ENCODE results near the gene CRLF1. TPM values are rescaled to one million over a fixed set of nuclear protein-coding genes. Genes with fewer than 3 reads are reported as not detected.

CRLF1 gene
- polyA plus RNA-seq, 3 donors = 0.19 TPM; not detected in 2

- intact Hi-C loops (cut with micrococcal nuclease) = no loop called here
- peaks cover 2 to 18% (median 4%) of the 10 kb centered on the region in 7 donors for H3K9me3 Mint-ChIP-seq
- no peak overlapping the region for H3K27ac Mint-ChIP-seq
- no peak overlapping the region for H2AFZ ChIP-seq (ENCODE audit: insufficient read depth, low read depth, low read length, poor library complexity, severe bottlenecking)
- H3K9ac ChIP-seq (ENCODE audit: insufficient read depth, low read length, poor library complexity, severe bottlenecking) = no peak overlapping the region
- H3K4me3 ChIP-seq (replicated peaks in 1 of 3; ENCODE audit: low read depth in 2 of 3, low read length in 3 of 3) = no peak overlapping the region
- 98% methylated on average over 7 of the region's 13 CpGs for WGBS (ENCODE audit: insufficient coverage)
- H4K20me1 ChIP-seq (ENCODE audit: insufficient read depth, low read length) = no peaks in the 10 kb centered on the region
- H3K36me3 Mint-ChIP-seq = no peaks in the 10 kb centered on the region
- no peak overlapping the region for H3K4me2 ChIP-seq (replicated peaks; ENCODE audit: extremely low read depth, low read length, poor library complexity, severe bottlenecking)
- H3K4me1 ChIP-seq (ENCODE audit: control insufficient read depth in 1 of 2, insufficient read depth in 2 of 2, low read length in 2 of 2) = no peaks in the 10 kb centered on the region
- no peak overlapping the region for H3K27ac ChIP-seq (ENCODE audit: low read depth in 1 of 2, low read length in 2 of 2)
- H3K9me3 ChIP-seq (replicated peaks in 1 of 2; ENCODE audit: control insufficient read depth in 1 of 2, insufficient read depth in 1 of 2, low read length in 2 of 2) = peaks cover 6 to 8% of the 10 kb centered on the region in 2 donors
- H3K27me3 ChIP-seq (ENCODE audit: control insufficient read depth in 2 of 2, insufficient read depth in 2 of 2, low read length in 2 of 2) = peaks cover 16 to 46% of the 10 kb centered on the region in 2 donors
- no peak overlapping the region for H3K4me3 Mint-ChIP-seq
- H3K4me1 Mint-ChIP-seq = peaks cover 1% of the 10 kb centered on the region
- H3K79me2 ChIP-seq (ENCODE audit: insufficient read depth, low read length) = no peaks in the 10 kb centered on the region
- TF ChIP-seq, protein P1, sequence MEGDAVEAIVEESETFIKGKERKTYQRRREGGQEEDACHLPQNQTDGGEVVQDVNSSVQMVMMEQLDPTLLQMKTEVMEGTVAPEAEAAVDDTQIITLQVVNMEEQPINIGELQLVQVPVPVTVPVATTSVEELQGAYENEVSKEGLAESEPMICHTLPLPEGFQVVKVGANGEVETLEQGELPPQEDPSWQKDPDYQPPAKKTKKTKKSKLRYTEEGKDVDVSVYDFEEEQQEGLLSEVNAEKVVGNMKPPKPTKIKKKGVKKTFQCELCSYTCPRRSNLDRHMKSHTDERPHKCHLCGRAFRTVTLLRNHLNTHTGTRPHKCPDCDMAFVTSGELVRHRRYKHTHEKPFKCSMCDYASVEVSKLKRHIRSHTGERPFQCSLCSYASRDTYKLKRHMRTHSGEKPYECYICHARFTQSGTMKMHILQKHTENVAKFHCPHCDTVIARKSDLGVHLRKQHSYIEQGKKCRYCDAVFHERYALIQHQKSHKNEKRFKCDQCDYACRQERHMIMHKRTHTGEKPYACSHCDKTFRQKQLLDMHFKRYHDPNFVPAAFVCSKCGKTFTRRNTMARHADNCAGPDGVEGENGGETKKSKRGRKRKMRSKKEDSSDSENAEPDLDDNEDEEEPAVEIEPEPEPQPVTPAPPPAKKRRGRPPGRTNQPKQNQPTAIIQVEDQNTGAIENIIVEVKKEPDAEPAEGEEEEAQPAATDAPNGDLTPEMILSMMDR (IDR thresholded peaks at IDR 0.05) = no peak
- no peak for DNase-seq
- H3K27me3 Mint-ChIP-seq (ENCODE audit: low read depth in 3 of 3) = peaks cover 40 to 66% (median 48%) of the 10 kb centered on the region in 3 donors
- H3K36me3 ChIP-seq (replicated peaks in 1 of 2; ENCODE audit: control insufficient read depth in 1 of 2, insufficient read depth in 2 of 2, low read length in 2 of 2) = no peaks in the 10 kb centered on the region
Measured at GRCh38 chr19:18618236-18618635, 11.6 kb upstream of the CRLF1 start.

GRCh38 chr19:18617562-18617961 is 11.0 kb upstream of the CRLF1 start:
- Histone ChIP-seq H3K27me3 (ENCODE audit: control insufficient read depth in 2 of 2, insufficient read depth in 2 of 2, low read length in 2 of 2) (peaks cover 20 to 45% of the 10 kb centered on the region in 2 donors), H2AFZ (ENCODE audit: insufficient read depth, low read depth, low read length, poor library complexity, severe bottlenecking) (no peak overlapping the region), H3K4me2 (replicated peaks; ENCODE audit: extremely low read depth, low read length, poor library complexity, severe bottlenecking) (no peak overlapping the region), H3K9me3 (replicated peaks in 1 of 2; ENCODE audit: control insufficient read depth in 1 of 2, insufficient read depth in 1 of 2, low read length in 2 of 2) (peaks cover 6 to 8% of the 10 kb centered on the region in 2 donors), H3K79me2 (ENCODE audit: insufficient read depth, low read length) (no peaks in the 10 kb centered on the region), H3K9ac (ENCODE audit: insufficient read depth, low read length, poor library complexity, severe bottlenecking) (no peak overlapping the region), H3K27ac (ENCODE audit: low read depth in 1 of 2, low read length in 2 of 2) (no peak overlapping the region), H4K20me1 (ENCODE audit: insufficient read depth, low read length) (no peaks in the 10 kb centered on the region), H3K4me3 (replicated peaks in 1 of 3; ENCODE audit: low read depth in 2 of 3, low read length in 3 of 3) (no peak overlapping the region), H3K36me3 (replicated peaks in 1 of 2; ENCODE audit: control insufficient read depth in 1 of 2, insufficient read depth in 2 of 2, low read length in 2 of 2) (no peaks in the 10 kb centered on the region), H3K4me1 (ENCODE audit: control insufficient read depth in 1 of 2, insufficient read depth in 2 of 2, low read length in 2 of 2) (peaks cover 0 to 5% of the 10 kb centered on the region in 2 donors)
- Mint-ChIP-seq H3K4me1 (peaks cover 3% of the 10 kb centered on the region), H3K36me3 (no peaks in the 10 kb centered on the region), H3K27ac (no peak overlapping the region), H3K9me3 (peaks cover 2 to 20% (median 6%) of the 10 kb centered on the region in 7 donors), H3K27me3 (ENCODE audit: low read depth in 3 of 3) (peaks cover 44 to 70% (median 52%) of the 10 kb centered on the region in 3 donors), H3K4me3 (no peak overlapping the region)
- TF ChIP-seq, protein P1 (IDR thresholded peaks at IDR 0.05) = no peak
- no peak for DNase-seq
- intact Hi-C loops (cut with micrococcal nuclease) = no loop called here

Measured in CD14-positive monocyte (primary cell).